ENCODE measurements around the gene FGD1. TPM values are rescaled to one million over a fixed set of nuclear protein-coding genes. Genes with fewer than 3 reads are reported as not detected.

Gene FGD1
- total RNA-seq, 1 experiment from 2014 or later, result 19.2 TPM

- Mint-ChIP-seq H3K27me3 (ENCODE audit: low read depth) (peaks cover 2% of the 10 kb centered on the region; the same call in 1 of the 2 replicates), H3K9me3 (peaks cover 60 to 65% of the 10 kb centered on the region in 2 experiments), H3K36me3 (ENCODE audit: insufficient read depth in 1 of 3, low read depth in 3 of 3) (peaks cover 46 to 86% (median 66%) of the 10 kb centered on the region in 3 experiments; a peak in 6 of 7 replicates), H3K4me3 (no peak overlapping the region), H3K4me1 (no peaks in the 10 kb centered on the region), H3K27ac (no peak overlapping the region)
- no peak overlapping the region for H3K23ac ChIP-seq (ENCODE audit: insufficient read length, low read depth, low read length)
- no peak for DNase-seq
- no peak overlapping the region for H2BK12ac ChIP-seq (ENCODE audit: insufficient read length, low read depth, low read length)
- no peak overlapping the region for H2BK120ac ChIP-seq (ENCODE audit: low read depth, low read length, poor library complexity, severe bottlenecking)
- H3K23me2 ChIP-seq (ENCODE audit: insufficient read length, low read depth, low read length, poor library complexity, severe bottlenecking), result no peaks in the 10 kb centered on the region
- H2BK5ac ChIP-seq (ENCODE audit: insufficient read length, low read length), result no peak overlapping the region
- H4K8ac ChIP-seq (replicated peaks; ENCODE audit: insufficient read length, low read depth, low read length), result no peak overlapping the region
- peak; percentile 19; the same call in 1 of the 3 replicates for TF ChIP-seq CTCF (conservative IDR thresholded peaks at IDR 0.05)
- no peak overlapping the region for H2AK5ac ChIP-seq (ENCODE audit: insufficient read length, low read length)
- no peak overlapping the region for H2BK15ac ChIP-seq (ENCODE audit: low read depth, low read length)
- H3K9ac ChIP-seq (ENCODE audit: extremely low read depth, insufficient read length, low read length), result no peak overlapping the region
- H3K27ac ChIP-seq (ENCODE audit: insufficient read length, low read depth, low read length), result no peak overlapping the region
- H2AFZ ChIP-seq (ENCODE audit: low read length), result no peak overlapping the region
- whole genome bisulfite sequencing (ENCODE audit: extremely low coverage, insufficient read length, low lambda C conversion rate), result no CpG with 5 or more reads among the region's 4 CpGs
- H3K79me2 ChIP-seq (ENCODE audit: insufficient read depth, low read length), result no peaks in the 10 kb centered on the region
- no peak overlapping the region for H3T11ph ChIP-seq (ENCODE audit: low read length)
- no peak overlapping the region for H4K91ac ChIP-seq (ENCODE audit: insufficient read length, low read depth, low read length)
- H3K18ac ChIP-seq (ENCODE audit: insufficient read length, low read depth, low read length), result no peak overlapping the region
- no peak overlapping the region for H3K4me2 ChIP-seq (ENCODE audit: insufficient read depth, insufficient read length, low read length)
- H3K79me1 ChIP-seq (ENCODE audit: insufficient read depth, low read depth, low read length, poor library complexity, severe bottlenecking), result no peaks in the 10 kb centered on the region
- no peaks in the 10 kb centered on the region for H3K27me3 ChIP-seq (ENCODE audit: insufficient read depth, low read length)
- no peak overlapping the region for H3K14ac ChIP-seq (ENCODE audit: insufficient read depth, low read length)
- no peak overlapping the region for H2BK20ac ChIP-seq (ENCODE audit: low read depth, low read length, poor library complexity, severe bottlenecking)
- H3K4ac ChIP-seq (ENCODE audit: low read depth, low read length), result no peak overlapping the region
- H3K56ac ChIP-seq (ENCODE audit: insufficient read length, low read depth, low read length), result no peak overlapping the region
- no peaks in the 10 kb centered on the region for H4K20me1 ChIP-seq (ENCODE audit: control insufficient read depth, insufficient read depth, insufficient read length)
- H4K5ac ChIP-seq (ENCODE audit: insufficient read length, low read depth, low read length), result no peak overlapping the region
- H3K9me3 ChIP-seq (ENCODE audit: control insufficient read depth, low read depth, low read length), result peaks cover 32% of the 10 kb centered on the region
- no peaks in the 10 kb centered on the region for H3K4me1 ChIP-seq (ENCODE audit: insufficient read depth, low read length)
Observed at GRCh38 chrX:54540289-54540688, 44.3 kb upstream of the FGD1 start.
